ENCODE measurements around the gene MAN1C1. TPM values are rescaled to one million over a fixed set of nuclear protein-coding genes. Genes with fewer than 3 reads are reported as not detected.

Gene MAN1C1
- total and polyA plus RNA-seq, 9 of the 15 experiments (the other 6 are each of a cell fraction or from before 2014, with no cell fraction given) = 0.04 to 0.44 (median 0.10) TPM; not detected in 3

GRCh38 chr1:25819491-25820246 lies 203.1 kb downstream of the MAN1C1 start, which contains the start of gene MTFR1L (continued):
- no peak for TF ChIP-seq GTF3C2 (IDR thresholded peaks at IDR 0.05; ENCODE audit: borderline replicate concordance, extremely low read depth, insufficient read length)
- TF ChIP-seq ZBTB8A (IDR thresholded peaks at IDR 0.05; ENCODE audit: partially characterized antibody) = no peak
- TF ChIP-seq THAP7 (CRISPR knock-in tag; IDR thresholded peaks at IDR 0.05) = no peak
- peak; percentile 83 for TF ChIP-seq HNRNPLL (IDR thresholded peaks at IDR 0.05; ENCODE audit: low read depth, low read length, poor library complexity, severe bottlenecking)
- peak; percentile 87 for TF ChIP-seq ARHGAP35 (IDR thresholded peaks at IDR 0.05; ENCODE audit: partially characterized antibody)
- no peak; the same call in 1 of the 2 replicates for TF ChIP-seq MAFF (IDR thresholded peaks at IDR 0.05; ENCODE audit: low read length)
- TF ChIP-seq EZH2 (IDR thresholded peaks at IDR 0.05; ENCODE audit: borderline replicate concordance, low read depth, low read length) = no peak
- peak; percentile 65; the same call in 1 of the 2 replicates for TF ChIP-seq NR4A1 (CRISPR knock-in tag; IDR thresholded peaks at IDR 0.05)
- TF ChIP-seq NR4A1 (tag; IDR thresholded peaks at IDR 0.05) = no peak
- TF ChIP-seq SP1 (CRISPR knock-in tag; IDR thresholded peaks at IDR 0.05) = peak; percentile 94
- TF ChIP-seq ELF2 (CRISPR knock-in tag; IDR thresholded peaks at IDR 0.05) = peak; percentile 83
- TF ChIP-seq ZBTB49 (CRISPR knock-in tag; IDR thresholded peaks at IDR 0.05; ENCODE audit: borderline replicate concordance) = no peak
- peak; percentile 89 for TF ChIP-seq ETV5 (CRISPR knock-in tag; IDR thresholded peaks at IDR 0.05; ENCODE audit: low read depth)
- TF ChIP-seq SMC3 (conservative IDR thresholded peaks at IDR 0.05; ENCODE audit: insufficient read depth, low read depth, low read length) = peak; percentile 9
- no peak for TF ChIP-seq BMI1 (IDR thresholded peaks at IDR 0.05; ENCODE audit: low read length)
- no peak for TF ChIP-seq HNRNPK (IDR thresholded peaks at IDR 0.05; ENCODE audit: low read depth, low read length, poor library complexity, severe bottlenecking)
- TF ChIP-seq SMAD4 (CRISPR knock-in tag; conservative IDR thresholded peaks at IDR 0.05) = no peak
- no peak for TF ChIP-seq CC2D1A (IDR thresholded peaks at IDR 0.05)
- TF ChIP-seq KDM5B (IDR thresholded peaks at IDR 0.05; ENCODE audit: insufficient replicate concordance, low read depth, low read length) = peak; percentile 50
- TF ChIP-seq ZNF778 (CRISPR knock-in tag; IDR thresholded peaks at IDR 0.05) = no peak
- TF ChIP-seq BRF1 (IDR thresholded peaks at IDR 0.05; ENCODE audit: borderline replicate concordance, extremely low read depth, insufficient read length) = no peak
- TF ChIP-seq SLC30A9 (CRISPR knock-in tag; IDR thresholded peaks at IDR 0.05) = no peak
